PC-9 (cell line): ENCODE results near the gene SPATS2L. TPM values are rescaled to one million over a fixed set of nuclear protein-coding genes. Genes with fewer than 3 reads are reported as not detected.

Experiments used
- BruUV-seq: library from RNA; stranded (reverse); fragments of 400-500 nt; replicated peaks from 2 replicates; lab custom pipeline; 2021; lab: Mats Ljungman, UMichigan
- CTCF ChIA-PET: fragments of 300-600 bp; sonication (Branson Sonifier 250); formaldehyde crosslinking; loops from one replicate; lab custom pipeline; 2022; ENCODE audit warnings: antibody characterized with exemption; lab: Charles Lee
- POLR2A ChIA-PET: fragments of 300-600 bp; sonication (Branson Sonifier 250); formaldehyde crosslinking; loops from one replicate; lab custom pipeline; 2022; ENCODE audit warnings: antibody characterized with exemption; ENCODE audit not compliant: unreplicated experiment; lab: Charles Lee
- DNase-seq, 2 experiments: peaks; one replicate each; pipeline versions ENCODE4 v3.0.0 to v3.0.0-alpha.2; 2015 to 2022; ENCODE audit warnings: mixed read lengths in 1 of 2
- H2AFZ ChIP-seq: fragments of 200-600 bp; sonication (generic); 2 replicates; pipeline ENCODE4 v1.8.1; 2017; ENCODE audit warnings: antibody characterized with exemption
- H3F3A ChIP-seq: fragments of 200-600 bp; sonication (generic); 2 replicates; pipeline ENCODE4 v1.8.1; 2017; ENCODE audit warnings: antibody characterized with exemption, mild to moderate bottlenecking, low read depth; ENCODE audit not compliant: insufficient read depth
- H3K27ac ChIP-seq: fragments of 200-600 bp; sonication (generic); 2 replicates; pipeline ENCODE4 v1.6.1; 2016; ENCODE audit warnings: mixed run types
- H3K27me3 ChIP-seq: fragments of 200-600 bp; sonication (generic); 2 replicates; pipeline ENCODE4 v1.6.1; 2016; ENCODE audit warnings: low read depth, mixed run types; ENCODE audit not compliant: insufficient read depth
- H3K36me3 ChIP-seq: fragments of 200-600 bp; sonication (generic); 2 replicates; pipeline ENCODE4 v1.6.1; 2016; ENCODE audit warnings: low read depth, mixed run types
- H3K4me1 ChIP-seq: fragments of 200-600 bp; sonication (generic); replicated peaks from 2 replicates; pipeline ENCODE4 v1.6.1; 2016; ENCODE audit warnings: mixed run types; ENCODE audit not compliant: insufficient read depth
- H3K4me2 ChIP-seq: fragments of 200-600 bp; sonication (generic); 2 replicates; pipeline ENCODE4 v1.6.1; 2017; ENCODE audit warnings: mixed run types
- H3K4me3 ChIP-seq: fragments of 200-600 bp; sonication (generic); 2 replicates; pipeline ENCODE4 v1.6.1; 2016; ENCODE audit warnings: mixed run types
- H3K79me2 ChIP-seq: fragments of 200-600 bp; sonication (generic); 2 replicates; pipeline ENCODE4 v1.6.1; 2017; ENCODE audit warnings: low read depth, mixed run types
- H3K9me2 ChIP-seq: fragments of 200-600 bp; sonication (generic); 2 replicates; pipeline ENCODE4 v1.8.1; 2017; ENCODE audit warnings: mild to moderate bottlenecking; ENCODE audit not compliant: insufficient read depth
- H3K9me3 ChIP-seq: fragments of 200-600 bp; sonication (generic); 2 replicates; pipeline ENCODE4 v1.8.1; 2016; ENCODE audit warnings: low read depth; ENCODE audit not compliant: insufficient read depth
- H4K20me1 ChIP-seq: fragments of 200-600 bp; sonication (generic); 2 replicates; pipeline ENCODE4 v1.8.1; 2017; ENCODE audit not compliant: insufficient read depth
- EZH2 ChIP-seq: fragments of 200-600 bp; sonication (generic); IDR thresholded peaks from 2 replicates; pipeline ENCODE4 v1.8.0; 2017; ENCODE audit warnings: antibody characterized with exemption, low read depth
- intact Hi-C: fragments of 100-400 bp; cut with micrococcal nuclease; formaldehyde crosslinking; loops from one replicate; pipeline ENCODE4 v1.10.0; 2022; ENCODE audit not compliant: unreplicated experiment
- total RNA-seq: library from RNA; stranded (reverse); gene quantifications from 2 replicates; pipeline ENCODE4 v1.2.3, GENCODE V29; 2021
- TF ChIP-seq, protein P1 (sequence below): fragments of 200-600 bp; sonication (generic); conservative IDR thresholded peaks from 2 replicates; pipeline ENCODE4 v1.6.1; 2017; ENCODE audit warnings: mixed run types, antibody characterized with exemption, mild to moderate bottlenecking, moderate library complexity

The SPATS2L gene
- total RNA-seq, 1 experiment from 2014 or later: 199 TPM

DNA sequence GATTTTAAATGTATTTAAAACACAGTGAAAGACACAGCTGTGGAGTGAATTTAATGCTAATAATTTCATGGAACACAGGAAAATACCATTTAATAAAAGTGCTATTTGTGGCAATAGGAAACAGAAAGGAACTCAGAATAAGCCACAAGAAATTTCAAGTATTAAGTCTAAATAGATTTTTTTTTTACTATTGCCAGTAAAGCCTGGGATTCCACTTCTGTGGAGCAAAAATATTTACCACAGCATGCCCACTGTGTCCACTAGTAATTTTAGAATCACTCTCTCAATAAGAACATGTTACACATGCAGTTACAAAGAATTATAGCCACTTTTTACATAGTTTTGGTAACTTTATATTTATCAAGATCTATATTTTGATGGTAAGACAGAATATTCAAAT is 186.2 kb downstream of the SPATS2L start:
- Histone ChIP-seq H4K20me1 (no peaks in the 10 kb centered on the region), H3K27ac (no peak overlapping the region), H3K27me3 (no peaks in the 10 kb centered on the region), H3K79me2 (no peaks in the 10 kb centered on the region), H3K4me2 (no peak overlapping the region), H3K4me3 (no peak overlapping the region), H3K9me3 (no peaks in the 10 kb centered on the region), H3K4me1 (no peaks in the 10 kb centered on the region), H3K36me3 (peaks cover 38% of the 10 kb centered on the region), H3F3A (0 out of 2 replicates have a peak, but pooled peaks cover 13% of the 10 kb centered on the region), H3K9me2 (no peaks in the 10 kb centered on the region), H2AFZ (no peak overlapping the region)
- DNase-seq: no peak
- BruUV-seq: no TSS peak
- intact Hi-C loops: no loop called here
- ChIA-PET POLR2A (no interaction called here), CTCF (no interaction called here)
- no peak for TF ChIP-seq EZH2
- TF ChIP-seq, protein P1, sequence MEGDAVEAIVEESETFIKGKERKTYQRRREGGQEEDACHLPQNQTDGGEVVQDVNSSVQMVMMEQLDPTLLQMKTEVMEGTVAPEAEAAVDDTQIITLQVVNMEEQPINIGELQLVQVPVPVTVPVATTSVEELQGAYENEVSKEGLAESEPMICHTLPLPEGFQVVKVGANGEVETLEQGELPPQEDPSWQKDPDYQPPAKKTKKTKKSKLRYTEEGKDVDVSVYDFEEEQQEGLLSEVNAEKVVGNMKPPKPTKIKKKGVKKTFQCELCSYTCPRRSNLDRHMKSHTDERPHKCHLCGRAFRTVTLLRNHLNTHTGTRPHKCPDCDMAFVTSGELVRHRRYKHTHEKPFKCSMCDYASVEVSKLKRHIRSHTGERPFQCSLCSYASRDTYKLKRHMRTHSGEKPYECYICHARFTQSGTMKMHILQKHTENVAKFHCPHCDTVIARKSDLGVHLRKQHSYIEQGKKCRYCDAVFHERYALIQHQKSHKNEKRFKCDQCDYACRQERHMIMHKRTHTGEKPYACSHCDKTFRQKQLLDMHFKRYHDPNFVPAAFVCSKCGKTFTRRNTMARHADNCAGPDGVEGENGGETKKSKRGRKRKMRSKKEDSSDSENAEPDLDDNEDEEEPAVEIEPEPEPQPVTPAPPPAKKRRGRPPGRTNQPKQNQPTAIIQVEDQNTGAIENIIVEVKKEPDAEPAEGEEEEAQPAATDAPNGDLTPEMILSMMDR: no peak

- intact Hi-C loops: no loop called here
- no peaks in the 10 kb centered on the region for H3K27me3 ChIP-seq
- ChIA-PET CTCF (no interaction called here), POLR2A (interaction anchor here (0.5 kb wide), 1 partner anchor 9 kb away, joined by 4 read pairs; no protein-coding TSS in a partner anchor)
- no peaks in the 10 kb centered on the region for H3K79me2 ChIP-seq
- no peak overlapping the region for H3K27ac ChIP-seq
- no peak for DNase-seq
- no peak overlapping the region for H2AFZ ChIP-seq
- no peaks in the 10 kb centered on the region for H3K9me3 ChIP-seq
- no peaks in the 10 kb centered on the region for H3K9me2 ChIP-seq
- H3K4me1 ChIP-seq: no peaks in the 10 kb centered on the region
- no peak overlapping the region for H3K4me3 ChIP-seq
- peaks cover 34% of the 10 kb centered on the region for H3K36me3 ChIP-seq
- TF ChIP-seq EZH2: no peak
- TF ChIP-seq, protein P1: no peak
- H3K4me2 ChIP-seq: no peak overlapping the region
- H4K20me1 ChIP-seq: no peaks in the 10 kb centered on the region
- 0 out of 2 replicates have a peak, but pooled peaks cover 13% of the 10 kb centered on the region for H3F3A ChIP-seq
- BruUV-seq: no TSS peak
Observed at GRCh38 chr2:200494048-200494447, 187.6 kb downstream of the SPATS2L start.

DNA sequence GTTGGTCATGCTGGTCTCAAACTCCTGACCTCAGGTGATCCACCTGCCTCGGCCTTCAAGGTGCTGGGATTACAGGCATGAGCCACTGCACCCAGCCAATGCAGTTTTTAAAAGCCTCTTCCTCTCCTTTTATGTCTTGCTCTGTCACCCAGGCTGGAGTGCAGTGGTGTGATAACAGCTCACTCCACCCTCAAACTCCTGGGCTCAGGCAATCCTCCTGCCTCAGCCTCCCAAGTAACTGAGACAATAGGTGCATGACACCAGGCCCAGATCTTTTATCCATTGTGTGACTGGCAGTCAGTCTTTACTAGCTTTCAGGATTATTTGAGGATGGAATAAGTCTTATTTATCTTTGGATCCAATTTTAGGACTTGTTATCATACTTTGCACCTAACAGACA is 190.2 kb downstream of the SPATS2L start:
- CTCF ChIA-PET: no interaction called here
- H3K36me3 ChIP-seq: peaks cover 19% of the 10 kb centered on the region; the same call in 1 of the 2 replicates

More for the DNA sequence above, 190.2 kb downstream of the SPATS2L start:
- Histone ChIP-seq H3K4me2 (no peak overlapping the region), H2AFZ (no peak overlapping the region), H3K4me1 (no peaks in the 10 kb centered on the region), H3K4me3 (no peak overlapping the region), H3K9me2 (no peaks in the 10 kb centered on the region), H3K27ac (no peak overlapping the region), H3K9me3 (no peaks in the 10 kb centered on the region), H4K20me1 (no peaks in the 10 kb centered on the region), H3K27me3 (no peaks in the 10 kb centered on the region), H3F3A (0 out of 2 replicates have a peak, but pooled peaks cover 10% of the 10 kb centered on the region), H3K79me2 (no peaks in the 10 kb centered on the region)
- no TSS peak for BruUV-seq
- TF ChIP-seq, protein P1: no peak
- no peak for TF ChIP-seq EZH2
- POLR2A ChIA-PET: no interaction called here
- no peak for DNase-seq
- intact Hi-C loops: no loop called here
